Measurements from ENCODE around the gene ABHD12.

DNA sequence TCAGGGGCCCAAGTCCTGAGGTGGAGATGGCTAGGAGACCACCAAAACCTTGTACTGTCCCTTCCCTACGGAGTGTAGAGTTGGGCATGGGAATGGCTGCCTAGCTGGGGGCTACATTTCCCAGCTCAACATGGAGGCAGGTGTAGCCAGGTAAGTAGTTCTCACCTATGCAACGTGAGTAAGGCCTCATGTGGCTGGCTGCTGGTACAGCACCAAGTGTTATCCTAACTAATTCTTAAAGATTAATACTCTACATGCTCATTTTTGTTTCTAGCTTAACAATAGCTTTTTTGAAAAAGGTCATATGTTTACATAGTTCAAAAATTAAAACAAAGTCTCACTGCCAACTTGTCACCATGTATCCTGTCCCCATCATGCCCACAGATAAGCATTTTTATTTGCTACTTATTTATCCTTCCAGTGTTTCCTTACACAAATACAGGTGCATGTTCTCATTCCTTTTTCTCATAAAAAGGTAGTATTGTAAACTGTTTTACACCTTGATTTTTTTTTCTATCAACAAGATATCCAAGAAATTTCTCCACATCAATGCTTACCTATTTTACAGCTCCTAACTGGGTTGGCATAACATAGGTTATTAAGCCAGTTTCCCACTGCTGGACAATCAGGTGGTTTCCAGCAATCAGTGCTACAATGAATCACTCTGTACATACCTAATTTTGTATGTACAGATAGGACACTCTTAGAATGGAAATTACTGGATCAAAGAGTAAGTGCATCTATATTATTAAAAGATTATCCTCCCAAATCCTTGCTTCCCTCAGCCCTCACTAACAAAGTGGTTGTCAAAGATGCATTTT is 25.5 kb downstream of the ABHD12 start:
- no peak for TF ChIP-seq CTCF (conservative IDR thresholded peaks at IDR 0.05 in 1 of 2, IDR thresholded peaks at IDR 0.05 in 1 of 2; ENCODE audit: extremely low read depth in 1 of 2, insufficient read depth in 1 of 2, low read depth in 1 of 2, low read length in 2 of 2)
- no peak for TF ChIP-seq EZH2 (IDR thresholded peaks at IDR 0.05; ENCODE audit: borderline replicate concordance, low read length)

All from mammary epithelial cell (primary cell).